ENCODE data around the gene KLHL41. TPM values are rescaled to one million over a fixed set of nuclear protein-coding genes. Genes with fewer than 3 reads are reported as not detected.
A peak's percentile ranks its signal among the peaks of the same experiment; 100 is the strongest.

Gene KLHL41
- polyA plus RNA-seq, 1 donor from 2014 or later: 2.3 TPM

DNA sequence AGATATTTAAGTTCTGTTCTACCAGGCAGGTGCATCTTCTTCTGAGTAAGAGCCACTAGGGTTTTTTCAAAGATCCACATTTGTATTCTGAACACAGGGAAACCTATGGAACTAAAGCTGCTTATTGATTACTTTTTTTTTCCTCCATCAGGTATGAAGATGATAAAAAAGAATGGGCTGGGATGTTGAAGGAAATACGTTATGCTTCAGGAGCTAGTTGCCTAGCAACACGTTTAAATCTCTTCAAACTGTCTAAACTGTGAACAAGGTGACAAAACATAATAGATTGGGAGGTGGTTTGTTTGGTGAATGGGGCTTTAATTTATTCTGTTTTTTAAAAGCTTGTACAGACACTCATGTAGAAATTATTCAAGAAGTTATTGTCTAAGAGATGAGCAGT, 15.9 kb downstream of the KLHL41 start:
- TF ChIP-seq TAF1 (IDR thresholded peaks at IDR 0.05; ENCODE audit: low read depth) (no peak), EP300 (conservative IDR thresholded peaks at IDR 0.05; ENCODE audit: poor library complexity, severe bottlenecking) (no peak), EZH2 (IDR thresholded peaks at IDR 0.05; ENCODE audit: borderline replicate concordance, insufficient read depth, low read length, poor library complexity, severe bottlenecking) (no peak), SMC3 (conservative IDR thresholded peaks at IDR 0.05; ENCODE audit: poor library complexity) (no peak), POLR2AphosphoS5 (IDR thresholded peaks at IDR 0.05) (no peak), MXI1 (conservative IDR thresholded peaks at IDR 0.05; ENCODE audit: poor library complexity, severe bottlenecking) (no peak), RAD21 (conservative IDR thresholded peaks at IDR 0.05) (no peak)
- TF ChIP-seq, protein P1, sequence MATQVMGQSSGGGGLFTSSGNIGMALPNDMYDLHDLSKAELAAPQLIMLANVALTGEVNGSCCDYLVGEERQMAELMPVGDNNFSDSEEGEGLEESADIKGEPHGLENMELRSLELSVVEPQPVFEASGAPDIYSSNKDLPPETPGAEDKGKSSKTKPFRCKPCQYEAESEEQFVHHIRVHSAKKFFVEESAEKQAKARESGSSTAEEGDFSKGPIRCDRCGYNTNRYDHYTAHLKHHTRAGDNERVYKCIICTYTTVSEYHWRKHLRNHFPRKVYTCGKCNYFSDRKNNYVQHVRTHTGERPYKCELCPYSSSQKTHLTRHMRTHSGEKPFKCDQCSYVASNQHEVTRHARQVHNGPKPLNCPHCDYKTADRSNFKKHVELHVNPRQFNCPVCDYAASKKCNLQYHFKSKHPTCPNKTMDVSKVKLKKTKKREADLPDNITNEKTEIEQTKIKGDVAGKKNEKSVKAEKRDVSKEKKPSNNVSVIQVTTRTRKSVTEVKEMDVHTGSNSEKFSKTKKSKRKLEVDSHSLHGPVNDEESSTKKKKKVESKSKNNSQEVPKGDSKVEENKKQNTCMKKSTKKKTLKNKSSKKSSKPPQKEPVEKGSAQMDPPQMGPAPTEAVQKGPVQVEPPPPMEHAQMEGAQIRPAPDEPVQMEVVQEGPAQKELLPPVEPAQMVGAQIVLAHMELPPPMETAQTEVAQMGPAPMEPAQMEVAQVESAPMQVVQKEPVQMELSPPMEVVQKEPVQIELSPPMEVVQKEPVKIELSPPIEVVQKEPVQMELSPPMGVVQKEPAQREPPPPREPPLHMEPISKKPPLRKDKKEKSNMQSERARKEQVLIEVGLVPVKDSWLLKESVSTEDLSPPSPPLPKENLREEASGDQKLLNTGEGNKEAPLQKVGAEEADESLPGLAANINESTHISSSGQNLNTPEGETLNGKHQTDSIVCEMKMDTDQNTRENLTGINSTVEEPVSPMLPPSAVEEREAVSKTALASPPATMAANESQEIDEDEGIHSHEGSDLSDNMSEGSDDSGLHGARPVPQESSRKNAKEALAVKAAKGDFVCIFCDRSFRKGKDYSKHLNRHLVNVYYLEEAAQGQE (IDR thresholded peaks at IDR 0.05; ENCODE audit: borderline replicate concordance): no peak
- TF ChIP-seq, protein P2, sequence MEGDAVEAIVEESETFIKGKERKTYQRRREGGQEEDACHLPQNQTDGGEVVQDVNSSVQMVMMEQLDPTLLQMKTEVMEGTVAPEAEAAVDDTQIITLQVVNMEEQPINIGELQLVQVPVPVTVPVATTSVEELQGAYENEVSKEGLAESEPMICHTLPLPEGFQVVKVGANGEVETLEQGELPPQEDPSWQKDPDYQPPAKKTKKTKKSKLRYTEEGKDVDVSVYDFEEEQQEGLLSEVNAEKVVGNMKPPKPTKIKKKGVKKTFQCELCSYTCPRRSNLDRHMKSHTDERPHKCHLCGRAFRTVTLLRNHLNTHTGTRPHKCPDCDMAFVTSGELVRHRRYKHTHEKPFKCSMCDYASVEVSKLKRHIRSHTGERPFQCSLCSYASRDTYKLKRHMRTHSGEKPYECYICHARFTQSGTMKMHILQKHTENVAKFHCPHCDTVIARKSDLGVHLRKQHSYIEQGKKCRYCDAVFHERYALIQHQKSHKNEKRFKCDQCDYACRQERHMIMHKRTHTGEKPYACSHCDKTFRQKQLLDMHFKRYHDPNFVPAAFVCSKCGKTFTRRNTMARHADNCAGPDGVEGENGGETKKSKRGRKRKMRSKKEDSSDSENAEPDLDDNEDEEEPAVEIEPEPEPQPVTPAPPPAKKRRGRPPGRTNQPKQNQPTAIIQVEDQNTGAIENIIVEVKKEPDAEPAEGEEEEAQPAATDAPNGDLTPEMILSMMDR (IDR thresholded peaks at IDR 0.05; ENCODE audit: poor library complexity, severe bottlenecking): no peak
- peak overlapping the region; percentile 35 for H3K9ac ChIP-seq (ENCODE audit: low read length)
- no peaks in the 10 kb centered on the region for H3F3A ChIP-seq (ENCODE audit: insufficient read depth, low read length, poor library complexity, severe bottlenecking)
- no peaks in the 10 kb centered on the region for H3K9me3 ChIP-seq (ENCODE audit: low read length)
- H3K27ac ChIP-seq (ENCODE audit: low read length): peak overlapping the region; percentile 83
- H3K79me2 ChIP-seq (replicated peaks; ENCODE audit: insufficient read depth, low read length): no peaks in the 10 kb centered on the region
- H3K9me2 ChIP-seq (ENCODE audit: insufficient read depth, low read length): no peaks in the 10 kb centered on the region
- H3K27me3 ChIP-seq (ENCODE audit: insufficient read depth, low read depth, low read length): no peaks in the 10 kb centered on the region
- no peak overlapping the region for H2AFZ ChIP-seq (ENCODE audit: low read depth, low read length)
- no peaks in the 10 kb centered on the region for H4K20me1 ChIP-seq (ENCODE audit: insufficient read depth)
- peak overlapping the region; percentile 48 for H3K4me3 ChIP-seq (ENCODE audit: low read length)
- peak overlapping the region; percentile 25 for H3K4me2 ChIP-seq (ENCODE audit: low read length)
- H3K36me3 ChIP-seq (ENCODE audit: insufficient read depth, low read length): peaks cover 3% of the 10 kb centered on the region

DNA sequence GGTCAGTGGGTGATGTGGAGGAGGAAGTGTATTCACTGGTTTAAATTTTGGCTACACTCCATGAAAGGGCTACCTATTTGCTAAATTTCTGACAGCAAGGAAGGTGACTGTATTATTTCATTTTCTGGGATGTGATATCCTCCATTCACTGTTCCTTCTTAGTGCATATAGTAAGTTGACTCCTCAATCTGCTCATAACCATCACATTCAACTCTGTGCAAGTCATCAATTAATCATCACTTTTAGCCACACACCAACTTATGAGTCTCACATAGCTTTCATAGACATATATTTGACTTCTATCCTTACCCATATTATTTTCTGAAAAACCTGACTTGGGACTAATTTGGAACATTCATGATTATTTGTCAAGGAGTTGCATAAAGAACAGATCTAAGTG, 16.9 kb downstream of the KLHL41 start:
- H3K4me2 ChIP-seq (ENCODE audit: low read length): no peak overlapping the region
- no peaks in the 10 kb centered on the region for H3F3A ChIP-seq (ENCODE audit: insufficient read depth, low read length, poor library complexity, severe bottlenecking)
- no peaks in the 10 kb centered on the region for H3K27me3 ChIP-seq (ENCODE audit: insufficient read depth, low read depth, low read length)
- no peaks in the 10 kb centered on the region for H3K9me3 ChIP-seq (ENCODE audit: low read length)
- no peaks in the 10 kb centered on the region for H3K79me2 ChIP-seq (replicated peaks; ENCODE audit: insufficient read depth, low read length)
- no peak for TF ChIP-seq RAD21 (conservative IDR thresholded peaks at IDR 0.05)
- no peak for TF ChIP-seq MXI1 (conservative IDR thresholded peaks at IDR 0.05; ENCODE audit: poor library complexity, severe bottlenecking)
- no peak for TF ChIP-seq TAF1 (IDR thresholded peaks at IDR 0.05; ENCODE audit: low read depth)
- TF ChIP-seq, protein P1 (IDR thresholded peaks at IDR 0.05; ENCODE audit: borderline replicate concordance): no peak
- TF ChIP-seq, protein P2 (IDR thresholded peaks at IDR 0.05; ENCODE audit: poor library complexity, severe bottlenecking): no peak
- no peak for TF ChIP-seq EZH2 (IDR thresholded peaks at IDR 0.05; ENCODE audit: borderline replicate concordance, insufficient read depth, low read length, poor library complexity, severe bottlenecking)
- no peak for TF ChIP-seq SMC3 (conservative IDR thresholded peaks at IDR 0.05; ENCODE audit: poor library complexity)
- no peak for TF ChIP-seq EP300 (conservative IDR thresholded peaks at IDR 0.05; ENCODE audit: poor library complexity, severe bottlenecking)
- H4K20me1 ChIP-seq (ENCODE audit: insufficient read depth): no peaks in the 10 kb centered on the region
- peak overlapping the region; percentile 83 for H3K27ac ChIP-seq (ENCODE audit: low read length)
- H3K36me3 ChIP-seq (ENCODE audit: insufficient read depth, low read length): peaks cover 3% of the 10 kb centered on the region
- no peaks in the 10 kb centered on the region for H3K9me2 ChIP-seq (ENCODE audit: insufficient read depth, low read length)
- no peak overlapping the region for H3K9ac ChIP-seq (ENCODE audit: low read length)
- peak overlapping the region; percentile 48 for H3K4me3 ChIP-seq (ENCODE audit: low read length)
- no peak overlapping the region for H2AFZ ChIP-seq (ENCODE audit: low read depth, low read length)
